PC-9 (cell line): ENCODE data around the gene FNDC11. TPM values are rescaled to one million over a fixed set of nuclear protein-coding genes. Genes with fewer than 3 reads are reported as not detected.

Experiments used
- BruUV-seq: library from RNA; stranded (reverse); fragments of 400-500 nt; replicated peaks from 2 replicates; lab custom pipeline; 2021; lab: Mats Ljungman, UMichigan
- CTCF ChIA-PET: fragments of 300-600 bp; sonication (Branson Sonifier 250); formaldehyde crosslinking; loops from one replicate; lab custom pipeline; 2022; ENCODE audit warnings: antibody characterized with exemption; lab: Charles Lee
- POLR2A ChIA-PET: fragments of 300-600 bp; sonication (Branson Sonifier 250); formaldehyde crosslinking; loops from one replicate; lab custom pipeline; 2022; ENCODE audit warnings: antibody characterized with exemption; ENCODE audit not compliant: unreplicated experiment; lab: Charles Lee
- DNase-seq, 2 experiments: peaks; one replicate each; pipeline versions ENCODE4 v3.0.0 to v3.0.0-alpha.2; 2015 to 2022; ENCODE audit warnings: mixed read lengths in 1 of 2
- H2AFZ ChIP-seq: fragments of 200-600 bp; sonication (generic); 2 replicates; pipeline ENCODE4 v1.8.1; 2017; ENCODE audit warnings: antibody characterized with exemption
- H3F3A ChIP-seq: fragments of 200-600 bp; sonication (generic); 2 replicates; pipeline ENCODE4 v1.8.1; 2017; ENCODE audit warnings: antibody characterized with exemption, mild to moderate bottlenecking, low read depth; ENCODE audit not compliant: insufficient read depth
- H3K27ac ChIP-seq: fragments of 200-600 bp; sonication (generic); 2 replicates; pipeline ENCODE4 v1.6.1; 2016; ENCODE audit warnings: mixed run types
- H3K27me3 ChIP-seq: fragments of 200-600 bp; sonication (generic); 2 replicates; pipeline ENCODE4 v1.6.1; 2016; ENCODE audit warnings: low read depth, mixed run types; ENCODE audit not compliant: insufficient read depth
- H3K36me3 ChIP-seq: fragments of 200-600 bp; sonication (generic); 2 replicates; pipeline ENCODE4 v1.6.1; 2016; ENCODE audit warnings: low read depth, mixed run types
- H3K4me1 ChIP-seq: fragments of 200-600 bp; sonication (generic); replicated peaks from 2 replicates; pipeline ENCODE4 v1.6.1; 2016; ENCODE audit warnings: mixed run types; ENCODE audit not compliant: insufficient read depth
- H3K4me2 ChIP-seq: fragments of 200-600 bp; sonication (generic); 2 replicates; pipeline ENCODE4 v1.6.1; 2017; ENCODE audit warnings: mixed run types
- H3K4me3 ChIP-seq: fragments of 200-600 bp; sonication (generic); 2 replicates; pipeline ENCODE4 v1.6.1; 2016; ENCODE audit warnings: mixed run types
- H3K79me2 ChIP-seq: fragments of 200-600 bp; sonication (generic); 2 replicates; pipeline ENCODE4 v1.6.1; 2017; ENCODE audit warnings: low read depth, mixed run types
- H3K9me2 ChIP-seq: fragments of 200-600 bp; sonication (generic); 2 replicates; pipeline ENCODE4 v1.8.1; 2017; ENCODE audit warnings: mild to moderate bottlenecking; ENCODE audit not compliant: insufficient read depth
- H3K9me3 ChIP-seq: fragments of 200-600 bp; sonication (generic); 2 replicates; pipeline ENCODE4 v1.8.1; 2016; ENCODE audit warnings: low read depth; ENCODE audit not compliant: insufficient read depth
- H4K20me1 ChIP-seq: fragments of 200-600 bp; sonication (generic); 2 replicates; pipeline ENCODE4 v1.8.1; 2017; ENCODE audit not compliant: insufficient read depth
- EZH2 ChIP-seq: fragments of 200-600 bp; sonication (generic); IDR thresholded peaks from 2 replicates; pipeline ENCODE4 v1.8.0; 2017; ENCODE audit warnings: antibody characterized with exemption, low read depth
- intact Hi-C: fragments of 100-400 bp; cut with micrococcal nuclease; formaldehyde crosslinking; loops from one replicate; pipeline ENCODE4 v1.10.0; 2022; ENCODE audit not compliant: unreplicated experiment
- total RNA-seq: library from RNA; stranded (reverse); gene quantifications from 2 replicates; pipeline ENCODE4 v1.2.3, GENCODE V29; 2021
- TF ChIP-seq, protein P1 (sequence below): fragments of 200-600 bp; sonication (generic); conservative IDR thresholded peaks from 2 replicates; pipeline ENCODE4 v1.6.1; 2017; ENCODE audit warnings: mixed run types, antibody characterized with exemption, mild to moderate bottlenecking, moderate library complexity

The FNDC11 gene
- total RNA-seq, 1 experiment from 2014 or later = 7.7 TPM

GRCh38 chr20:63577317-63577894 lies 23.4 kb downstream of the FNDC11 start:
- Histone ChIP-seq H3K9me3 (no peaks in the 10 kb centered on the region), H2AFZ (no peak overlapping the region), H3K27ac (no peak overlapping the region), H3K36me3 (no peaks in the 10 kb centered on the region), H3K79me2 (peaks cover 5% of the 10 kb centered on the region; the same call in 1 of the 2 replicates), H3K4me3 (no peak overlapping the region), H3K9me2 (no peaks in the 10 kb centered on the region), H3K27me3 (no peaks in the 10 kb centered on the region), H3K4me2 (no peak overlapping the region), H3F3A (peaks cover 25% of the 10 kb centered on the region), H4K20me1 (0 out of 2 replicates have a peak, but pooled peaks cover 4% of the 10 kb centered on the region), H3K4me1 (peaks cover 17% of the 10 kb centered on the region)
- intact Hi-C loops = no loop called here
- CTCF ChIA-PET = no interaction called here
- no peak for DNase-seq
- POLR2A ChIA-PET = no interaction called here
- no TSS peak for BruUV-seq
- no peak for TF ChIP-seq EZH2
- TF ChIP-seq, protein P1, sequence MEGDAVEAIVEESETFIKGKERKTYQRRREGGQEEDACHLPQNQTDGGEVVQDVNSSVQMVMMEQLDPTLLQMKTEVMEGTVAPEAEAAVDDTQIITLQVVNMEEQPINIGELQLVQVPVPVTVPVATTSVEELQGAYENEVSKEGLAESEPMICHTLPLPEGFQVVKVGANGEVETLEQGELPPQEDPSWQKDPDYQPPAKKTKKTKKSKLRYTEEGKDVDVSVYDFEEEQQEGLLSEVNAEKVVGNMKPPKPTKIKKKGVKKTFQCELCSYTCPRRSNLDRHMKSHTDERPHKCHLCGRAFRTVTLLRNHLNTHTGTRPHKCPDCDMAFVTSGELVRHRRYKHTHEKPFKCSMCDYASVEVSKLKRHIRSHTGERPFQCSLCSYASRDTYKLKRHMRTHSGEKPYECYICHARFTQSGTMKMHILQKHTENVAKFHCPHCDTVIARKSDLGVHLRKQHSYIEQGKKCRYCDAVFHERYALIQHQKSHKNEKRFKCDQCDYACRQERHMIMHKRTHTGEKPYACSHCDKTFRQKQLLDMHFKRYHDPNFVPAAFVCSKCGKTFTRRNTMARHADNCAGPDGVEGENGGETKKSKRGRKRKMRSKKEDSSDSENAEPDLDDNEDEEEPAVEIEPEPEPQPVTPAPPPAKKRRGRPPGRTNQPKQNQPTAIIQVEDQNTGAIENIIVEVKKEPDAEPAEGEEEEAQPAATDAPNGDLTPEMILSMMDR = no peak

- no peaks in the 10 kb centered on the region for H3K36me3 ChIP-seq
- ChIA-PET CTCF (no interaction called here), POLR2A (no interaction called here)
- no peak for TF ChIP-seq EZH2
- TF ChIP-seq, protein P1 = no peak
- H3K9me2 ChIP-seq = no peaks in the 10 kb centered on the region
- no peak for DNase-seq
- no peaks in the 10 kb centered on the region for H3K9me3 ChIP-seq
- intact Hi-C loops = no loop called here
- peaks cover 12% of the 10 kb centered on the region for H3K4me1 ChIP-seq
- peaks cover 25% of the 10 kb centered on the region for H3F3A ChIP-seq
- H4K20me1 ChIP-seq = 0 out of 2 replicates have a peak, but pooled peaks cover under 1% of the 10 kb centered on the region
- no peak overlapping the region for H3K27ac ChIP-seq
- no peak overlapping the region for H3K4me3 ChIP-seq
- no peak overlapping the region for H3K4me2 ChIP-seq
- no peaks in the 10 kb centered on the region for H3K27me3 ChIP-seq
- BruUV-seq = no TSS peak
- peaks cover 2% of the 10 kb centered on the region; the same call in 1 of the 2 replicates for H3K79me2 ChIP-seq
- H2AFZ ChIP-seq = no peak overlapping the region
Observed at GRCh38 chr20:63578224-63579016, 24.5 kb downstream of the FNDC11 start.

DNA sequence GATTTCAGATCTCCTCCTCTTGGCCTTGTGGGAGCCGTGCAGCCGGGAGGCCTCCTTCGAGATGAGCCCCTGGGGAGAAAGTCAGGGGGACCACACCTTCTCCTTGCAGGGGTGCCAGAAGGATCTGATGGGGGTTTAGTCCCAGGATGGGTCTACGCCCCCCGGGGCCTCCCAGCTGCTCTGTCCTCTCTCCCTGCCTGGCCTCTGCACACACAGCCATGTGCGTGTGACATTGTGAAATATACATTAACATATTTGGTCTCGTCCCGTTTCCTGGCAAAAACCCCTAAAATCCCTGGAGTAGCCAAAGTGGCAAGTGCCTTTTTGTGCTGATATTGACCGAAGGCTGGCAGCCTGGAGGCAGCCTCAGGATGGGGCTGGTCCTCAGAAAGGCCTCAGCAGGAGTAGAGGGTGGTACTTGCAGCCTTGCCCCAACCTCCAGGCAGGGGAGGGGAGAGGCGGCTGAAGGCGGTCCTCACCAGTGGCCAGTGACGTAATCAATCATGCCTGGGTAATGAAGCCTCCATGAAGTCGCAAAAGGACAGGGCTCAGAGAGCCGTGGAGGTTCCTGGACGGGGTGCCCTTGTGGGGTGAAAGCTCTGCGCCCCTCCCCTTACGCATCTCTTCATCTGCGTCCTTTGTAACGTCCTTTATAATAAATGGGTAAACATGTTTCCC lies 25.2 kb downstream of the FNDC11 start:
- CTCF ChIA-PET = interaction anchor here (0.7 kb wide), 1 partner anchor 40 kb away, joined by 4 read pairs; no protein-coding TSS in a partner anchor
- intact Hi-C loops = no loop called here
- BruUV-seq = no TSS peak

More for the DNA sequence above, 25.2 kb downstream of the FNDC11 start:
- Histone ChIP-seq H3K4me3 (no peak overlapping the region), H2AFZ (no peak overlapping the region), H3K27me3 (no peaks in the 10 kb centered on the region), H3K4me2 (no peak overlapping the region), H3F3A (peaks cover 25% of the 10 kb centered on the region), H3K9me3 (no peaks in the 10 kb centered on the region), H3K9me2 (no peaks in the 10 kb centered on the region), H3K4me1 (peaks cover 11% of the 10 kb centered on the region), H4K20me1 (no peaks in the 10 kb centered on the region), H3K79me2 (no peaks in the 10 kb centered on the region), H3K36me3 (no peaks in the 10 kb centered on the region), H3K27ac (no peak overlapping the region)
- POLR2A ChIA-PET = no interaction called here
- no peak for TF ChIP-seq EZH2
- TF ChIP-seq, protein P1 = no peak
- DNase-seq = no peak
